Activated naive CD4-positive, alpha-beta T cell treated with Interleukin-2 at 50 U/mL for 16 hours (primary cell): ENCODE measurements around the gene TRABD2A.
"Not testable (repeated sequence)": the region's sequence is repeated elsewhere in the genome, so short reads cannot be mapped to it uniquely, and the experiment has no call there.

Experiments used
- DNase-seq: peaks from one replicate; pipeline ENCODE4 v3.0.0-alpha.2; 2020

The TRABD2A gene

DNA sequence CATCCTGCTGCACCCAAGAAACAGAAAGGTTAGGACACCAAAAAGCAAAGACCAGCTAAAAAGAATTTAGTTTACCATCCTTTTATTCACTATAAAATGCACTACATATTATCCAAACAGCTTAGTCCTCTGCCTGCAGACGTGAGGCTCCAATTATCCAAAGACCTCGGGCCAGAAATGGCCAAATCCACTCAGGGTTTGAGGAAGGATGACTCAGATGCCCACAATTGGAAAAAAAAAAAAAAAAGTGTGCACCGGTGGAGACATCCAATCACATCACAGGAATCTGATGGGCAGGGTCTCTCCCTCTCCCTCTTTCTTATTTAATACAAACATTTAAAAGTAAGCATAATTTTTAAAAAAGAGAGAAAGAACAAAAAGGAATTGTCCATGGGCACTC is 65.7 kb downstream of the TRABD2A start:
- DNase-seq = no peak

DNA sequence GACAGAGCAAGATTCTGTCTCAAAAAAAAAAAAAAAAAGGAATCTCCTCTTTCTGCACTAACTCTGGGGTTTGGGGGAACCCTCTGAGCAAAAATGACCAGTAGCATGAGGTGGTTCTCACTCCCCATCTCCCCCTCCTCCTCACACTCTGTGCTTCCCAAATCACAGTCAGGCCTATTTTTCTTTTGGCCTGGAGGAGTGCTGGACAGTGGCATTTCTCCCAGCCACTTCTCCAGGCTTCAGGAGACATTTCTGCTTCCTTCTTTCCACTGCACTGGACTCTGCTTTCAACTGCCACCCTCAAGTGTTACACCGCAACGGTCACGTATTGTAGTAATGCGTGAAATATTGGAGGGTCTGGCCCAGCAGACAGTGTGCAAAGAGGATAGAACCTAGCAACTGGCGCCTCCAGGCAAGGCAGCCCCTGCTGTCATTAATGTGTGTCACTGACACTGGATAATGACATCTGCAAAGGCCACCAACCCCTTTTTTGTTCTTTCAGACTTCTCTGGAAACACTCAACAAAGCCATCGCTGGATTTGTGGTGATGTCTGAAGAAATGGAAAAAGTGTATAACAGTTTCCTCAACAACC is 68.9 kb downstream of the TRABD2A start:
- no peak for DNase-seq

DNA sequence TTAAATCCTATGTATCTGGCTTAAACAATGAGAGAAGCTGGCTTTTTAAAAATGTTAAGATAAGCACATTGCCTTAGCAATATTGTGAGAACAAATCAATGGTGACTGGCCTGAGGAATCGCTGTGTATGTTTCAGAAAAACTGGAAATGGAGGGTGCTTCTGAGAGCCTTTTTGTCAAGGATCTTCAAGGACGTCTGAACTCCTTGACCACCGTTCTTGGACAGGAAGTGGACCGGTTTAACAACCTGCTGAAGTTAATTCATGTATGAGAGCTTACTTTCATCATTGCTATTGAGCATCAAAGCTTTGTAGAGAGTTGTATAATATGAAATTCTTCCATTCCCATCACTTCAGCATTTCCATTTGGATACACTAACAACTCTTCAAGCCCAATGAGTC is 72.6 kb downstream of the TRABD2A start:
- no peak for DNase-seq

DNA sequence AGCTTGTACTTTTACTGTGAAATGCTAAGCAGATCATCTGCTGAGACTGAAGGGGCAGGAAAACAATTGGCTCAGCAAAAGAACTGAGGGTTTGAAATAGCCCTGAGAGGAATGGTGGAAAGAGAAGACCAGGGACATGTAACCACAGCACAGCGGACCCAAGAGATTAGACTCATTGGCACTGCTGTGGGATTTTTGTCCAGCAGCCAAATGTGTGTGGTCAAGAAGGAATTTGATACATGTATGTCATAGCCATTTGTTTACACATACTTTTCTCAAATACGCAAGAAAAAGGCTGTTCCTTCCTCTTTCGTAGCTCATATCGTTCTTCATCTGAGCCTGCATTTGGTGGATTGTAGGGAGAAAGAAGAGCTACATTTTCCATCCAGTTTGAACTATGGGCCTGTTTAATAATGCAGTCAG is 73.8 kb downstream of the TRABD2A start:
- DNase-seq = no peak

DNA sequence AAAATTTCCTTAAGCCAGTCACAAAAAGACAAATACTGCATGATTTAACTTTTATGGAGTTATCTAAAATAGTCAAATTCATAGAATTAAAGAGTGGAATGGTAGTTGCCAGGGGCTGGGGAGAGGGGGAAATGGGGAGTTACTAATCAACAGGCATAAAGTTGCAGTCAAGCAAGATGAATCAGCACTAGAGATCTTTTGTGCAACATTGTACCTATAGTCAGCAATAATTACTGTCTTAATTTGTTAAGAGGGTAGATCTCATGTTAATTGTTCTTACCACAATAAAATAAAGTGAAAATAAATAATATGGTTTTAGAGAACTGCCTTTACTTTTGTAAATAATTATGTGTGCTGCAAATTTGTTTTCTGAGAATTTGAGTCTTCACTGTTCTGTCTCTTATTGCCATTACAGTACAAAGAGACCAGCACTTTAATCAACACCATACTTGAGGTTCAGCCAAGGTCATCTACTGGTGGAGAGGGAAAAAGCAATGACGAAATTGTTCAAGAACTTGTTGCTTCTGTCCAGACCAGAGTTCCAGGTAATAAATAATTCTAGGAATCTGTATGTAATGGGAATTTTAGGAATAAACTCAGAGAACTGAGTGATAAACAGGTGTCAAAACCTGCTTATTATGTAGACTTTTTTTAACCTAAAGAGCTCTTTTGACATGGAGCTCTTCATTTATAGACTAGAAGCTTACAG is 75.5 kb downstream of the TRABD2A start:
- DNase-seq = no peak

DNA sequence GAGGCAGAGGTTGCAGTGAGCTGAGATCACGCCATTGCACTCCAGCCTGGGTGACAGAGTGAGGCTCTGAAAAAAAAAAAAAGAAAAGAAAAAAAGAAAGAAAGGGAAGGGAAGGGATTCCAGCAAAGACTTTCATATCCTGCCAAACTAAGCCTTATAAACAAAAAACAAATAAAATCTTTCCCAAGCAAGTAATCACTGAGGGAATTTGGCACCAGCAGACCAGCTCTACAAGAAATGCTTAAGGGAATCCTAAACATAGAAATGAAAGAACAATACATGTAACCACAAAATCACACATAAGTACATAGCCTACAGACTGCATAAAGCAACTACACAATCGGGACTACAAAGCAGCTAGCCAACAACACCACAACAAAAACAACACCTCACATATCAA is 79.1 kb downstream of the TRABD2A start:
- DNase-seq = no peak

DNA sequence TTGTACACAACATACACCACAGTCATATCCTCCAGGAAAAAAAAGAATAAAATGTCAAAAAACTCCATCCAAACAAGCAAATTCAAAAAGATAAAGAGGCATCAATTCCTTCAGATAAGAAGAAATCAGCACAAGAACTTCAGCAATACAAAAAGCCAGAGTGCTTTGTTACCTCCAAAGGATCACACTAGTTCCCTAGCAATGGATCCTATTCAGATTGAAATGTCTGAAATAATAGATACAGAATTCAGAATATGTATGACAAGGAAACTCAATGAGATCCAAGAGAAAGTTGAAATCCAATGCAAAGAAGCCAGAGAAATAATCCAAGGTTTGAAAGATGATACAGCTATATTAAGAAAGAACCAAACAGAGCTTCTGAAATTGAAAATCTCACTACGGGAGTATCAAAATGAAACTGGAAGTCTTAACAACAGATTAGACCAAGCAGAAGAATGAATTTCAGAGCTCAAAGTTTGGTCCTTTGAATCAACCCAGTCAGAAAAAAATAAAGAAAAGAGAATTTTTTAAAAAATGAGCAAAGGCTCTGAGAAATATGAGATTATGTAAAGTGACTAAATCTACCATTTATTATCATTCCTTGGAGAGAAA is 80.6 kb downstream of the TRABD2A start:
- no peak for DNase-seq

DNA sequence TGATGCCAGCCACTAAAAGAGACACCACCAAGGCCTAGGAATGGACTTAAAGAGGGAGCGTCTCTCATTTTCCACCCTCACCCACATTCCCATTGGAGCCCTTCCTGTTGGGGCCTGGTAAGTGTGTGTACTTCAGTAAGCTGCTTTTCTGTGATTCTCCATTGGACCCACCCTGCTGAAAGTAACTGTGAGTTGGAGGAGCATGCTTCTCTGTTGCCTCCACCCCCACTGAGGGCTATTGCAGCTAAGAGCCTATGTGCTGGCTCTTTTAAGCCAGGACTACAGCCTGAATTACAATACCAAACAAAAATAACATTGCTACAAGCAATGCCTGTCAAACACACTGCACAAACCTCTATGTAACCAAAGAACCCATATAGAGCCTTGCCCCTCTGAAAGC is 81.1 kb downstream of the TRABD2A start:
- DNase-seq = no peak

DNA sequence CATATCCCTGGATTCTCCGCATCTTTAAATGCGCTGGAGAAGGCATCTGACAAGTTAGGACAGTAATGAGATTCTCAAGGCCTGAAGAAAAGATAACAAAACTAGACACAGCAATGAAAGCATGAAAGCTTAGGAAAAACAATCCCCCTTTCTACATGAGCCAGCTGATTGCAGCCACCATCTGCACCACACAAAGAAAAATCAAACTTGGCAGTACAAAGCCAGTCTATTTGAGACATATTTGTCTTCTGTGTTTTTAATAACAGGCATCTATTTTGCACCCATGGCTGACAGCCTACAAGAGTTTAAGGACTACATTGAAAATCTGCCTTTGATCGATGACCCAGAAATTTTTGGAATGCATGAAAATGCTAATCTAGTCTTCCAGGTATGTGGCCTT is 83.6 kb downstream of the TRABD2A start:
- no peak for DNase-seq

DNA sequence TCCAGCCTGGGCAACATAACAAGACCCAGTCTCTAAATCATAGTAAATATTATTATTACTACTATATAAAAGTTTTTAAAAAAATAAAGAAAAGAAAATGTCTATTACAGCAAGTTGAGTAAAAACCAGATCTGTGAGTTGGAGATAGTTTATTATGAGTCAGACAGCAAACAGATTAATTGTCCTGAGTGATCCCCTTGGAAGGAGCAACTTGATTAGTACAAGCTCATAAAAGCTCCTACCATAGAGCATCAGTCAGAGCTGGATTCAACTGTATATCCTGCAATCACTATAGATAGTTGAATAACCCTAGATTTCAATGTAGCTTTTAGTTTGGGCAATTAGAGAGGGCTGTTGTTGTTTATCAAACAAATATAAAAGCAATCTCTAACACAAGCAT is 84.1 kb downstream of the TRABD2A start:
- DNase-seq = no peak

DNA sequence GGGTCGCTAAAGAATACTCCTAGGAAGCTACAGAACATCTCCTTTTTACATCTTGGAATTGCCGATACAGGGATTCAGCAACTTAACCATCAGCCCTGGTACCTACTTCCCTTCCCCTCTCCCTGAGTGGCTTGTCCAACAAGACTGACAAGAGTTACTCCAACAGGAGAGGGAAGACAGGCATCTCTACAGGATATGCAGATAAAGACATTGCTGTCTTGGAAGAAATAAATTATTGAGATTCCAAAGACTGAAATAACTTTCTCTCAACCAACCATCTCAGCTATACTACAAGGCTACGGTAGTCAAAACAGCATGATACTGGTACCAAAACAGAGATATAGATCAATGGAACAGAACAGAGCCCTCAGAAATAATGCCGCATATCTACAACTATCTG is 87.2 kb downstream of the TRABD2A start:
- no peak for DNase-seq

DNA sequence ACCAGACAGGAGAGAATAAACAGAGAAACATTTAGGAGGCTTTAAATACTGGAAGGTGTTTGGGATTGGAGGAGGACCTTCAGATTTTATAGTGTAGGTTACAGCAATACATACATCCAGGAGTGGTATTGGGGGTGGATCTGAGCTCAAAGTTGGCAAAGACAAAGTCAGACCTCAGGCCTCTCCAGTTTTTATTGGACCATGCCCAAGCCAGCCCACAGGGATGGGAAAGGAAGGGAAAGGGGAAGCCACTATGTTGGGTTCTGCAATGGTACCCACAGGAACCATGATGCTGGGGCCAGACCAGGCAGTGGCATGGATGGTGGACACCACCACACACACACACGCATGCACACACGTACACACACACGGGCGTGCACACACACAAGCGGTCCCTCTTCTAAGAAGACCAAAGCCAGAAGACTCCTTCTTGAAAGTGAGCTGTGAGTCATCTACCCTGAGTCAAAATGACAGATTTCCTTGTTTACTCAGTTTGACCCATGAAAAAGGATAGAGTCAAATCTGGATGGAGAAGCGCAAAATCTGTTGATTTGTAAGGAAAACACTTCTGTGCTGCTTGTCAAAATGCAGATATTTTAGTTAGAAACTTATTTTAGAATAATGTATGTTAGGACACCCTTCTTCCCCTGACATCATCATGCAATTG is 87.9 kb downstream of the TRABD2A start:
- DNase-seq = no peak

DNA sequence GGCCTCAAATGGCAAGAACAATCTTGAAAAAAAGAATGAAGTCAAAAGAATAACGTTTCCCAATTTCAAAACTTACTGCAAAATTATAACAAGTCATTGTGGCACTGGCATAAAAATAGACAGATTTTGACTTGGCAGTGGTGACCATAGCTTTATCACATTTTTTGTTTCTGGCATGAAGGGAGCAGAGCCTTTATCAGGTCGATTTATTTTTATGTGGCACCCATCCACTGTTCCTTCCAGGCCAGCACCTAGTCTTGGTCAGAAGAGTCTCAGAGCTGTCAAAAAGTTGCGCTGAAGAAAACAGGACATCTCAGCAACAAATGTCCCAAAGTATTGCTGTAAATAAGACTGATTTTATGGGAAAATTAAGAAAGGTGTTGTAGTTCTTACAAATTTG is 92.4 kb downstream of the TRABD2A start:
- DNase-seq = no peak

DNA sequence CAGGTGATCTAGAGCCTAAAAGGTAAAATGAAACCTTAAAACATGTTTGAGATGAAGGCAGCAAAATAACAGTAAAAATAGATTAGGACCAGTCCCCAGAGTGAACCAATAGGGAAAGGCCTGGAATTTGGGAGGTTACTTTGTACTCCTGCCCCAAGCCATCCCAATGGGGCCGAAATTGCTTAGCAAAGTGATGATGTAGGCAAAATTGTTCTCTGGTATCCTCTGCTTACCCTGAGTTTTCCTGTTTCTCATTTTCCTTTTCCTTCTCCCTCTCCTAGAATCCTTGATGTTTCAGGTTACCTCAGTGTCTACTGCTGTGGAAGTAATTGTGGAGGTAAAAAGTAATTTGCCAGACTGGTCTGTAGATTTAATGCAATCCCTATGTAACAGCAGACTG is 92.9 kb downstream of the TRABD2A start:
- DNase-seq = no peak

DNA sequence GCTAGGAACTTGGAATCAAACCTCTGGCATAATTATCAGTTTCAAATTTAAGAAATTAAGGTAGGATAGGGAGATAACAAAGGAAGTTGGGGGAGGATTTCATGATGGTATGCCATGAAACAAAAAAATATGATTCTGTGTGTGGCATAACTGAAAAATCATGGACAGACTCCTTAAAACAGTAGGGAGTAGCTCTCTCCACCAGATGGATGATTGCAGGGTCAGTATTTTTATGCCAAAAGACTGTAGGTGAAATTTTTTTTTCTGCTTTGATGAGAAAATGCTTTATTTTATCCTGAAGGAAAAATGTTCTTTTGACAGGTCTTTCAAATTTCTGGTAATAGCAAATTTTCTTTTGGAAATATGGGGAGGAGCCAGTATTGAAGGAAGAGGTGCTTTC is 94.3 kb downstream of the TRABD2A start:
- DNase-seq = no peak

DNA sequence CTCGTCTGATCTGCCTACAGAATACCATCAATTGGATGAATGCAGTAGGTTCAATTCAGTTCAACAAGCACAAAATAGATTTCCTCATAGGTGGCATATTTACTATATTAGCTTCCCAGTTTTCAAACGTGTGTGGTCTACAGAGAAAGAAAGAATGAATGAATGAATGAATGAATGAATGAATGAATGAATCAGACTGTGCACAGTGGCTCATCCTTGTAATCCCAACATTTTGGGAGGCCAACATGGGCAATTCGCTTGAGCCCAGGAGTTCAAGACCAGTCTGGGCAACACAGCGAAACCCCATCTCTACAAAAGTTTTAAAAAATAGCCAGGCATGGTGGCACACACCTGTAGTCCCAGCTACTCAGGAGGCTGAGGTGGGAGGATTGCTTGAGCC is 94.9 kb downstream of the TRABD2A start:
- DNase-seq = no peak

DNA sequence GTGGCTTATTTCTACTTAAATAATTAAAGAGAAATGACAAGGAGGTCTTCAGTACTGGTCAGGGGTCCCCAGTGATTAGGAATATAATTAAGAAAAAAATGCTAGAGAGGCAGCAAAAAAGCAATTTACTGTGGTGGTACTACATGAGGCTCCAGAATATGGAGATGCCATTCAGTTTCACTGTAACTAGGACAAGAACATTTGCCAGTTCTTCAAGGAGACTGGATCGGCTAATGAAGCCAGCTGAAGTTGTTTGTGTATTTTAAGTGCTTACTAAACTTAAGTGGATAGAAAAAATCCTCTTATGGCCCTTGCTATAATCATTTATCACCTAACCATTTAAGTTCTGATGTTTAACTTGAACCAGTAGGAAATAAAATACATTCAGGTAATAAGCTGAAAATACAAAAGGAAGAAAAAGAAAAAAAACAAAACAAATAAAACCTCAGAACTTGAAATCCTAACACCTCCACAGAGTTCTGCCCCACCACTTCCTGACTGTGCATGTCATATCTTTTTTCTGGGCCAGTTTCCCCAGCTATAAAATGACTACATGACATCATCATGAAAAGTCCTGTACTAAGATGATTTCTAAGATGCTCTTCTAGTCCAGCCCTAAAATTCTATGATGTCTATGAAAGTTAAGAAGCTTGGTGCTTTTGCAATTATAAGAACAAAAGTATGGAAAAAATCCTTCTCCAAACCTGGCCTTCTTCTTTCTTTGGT is 98.0 kb downstream of the TRABD2A start:
- peak; percentile 29 for DNase-seq

DNA sequence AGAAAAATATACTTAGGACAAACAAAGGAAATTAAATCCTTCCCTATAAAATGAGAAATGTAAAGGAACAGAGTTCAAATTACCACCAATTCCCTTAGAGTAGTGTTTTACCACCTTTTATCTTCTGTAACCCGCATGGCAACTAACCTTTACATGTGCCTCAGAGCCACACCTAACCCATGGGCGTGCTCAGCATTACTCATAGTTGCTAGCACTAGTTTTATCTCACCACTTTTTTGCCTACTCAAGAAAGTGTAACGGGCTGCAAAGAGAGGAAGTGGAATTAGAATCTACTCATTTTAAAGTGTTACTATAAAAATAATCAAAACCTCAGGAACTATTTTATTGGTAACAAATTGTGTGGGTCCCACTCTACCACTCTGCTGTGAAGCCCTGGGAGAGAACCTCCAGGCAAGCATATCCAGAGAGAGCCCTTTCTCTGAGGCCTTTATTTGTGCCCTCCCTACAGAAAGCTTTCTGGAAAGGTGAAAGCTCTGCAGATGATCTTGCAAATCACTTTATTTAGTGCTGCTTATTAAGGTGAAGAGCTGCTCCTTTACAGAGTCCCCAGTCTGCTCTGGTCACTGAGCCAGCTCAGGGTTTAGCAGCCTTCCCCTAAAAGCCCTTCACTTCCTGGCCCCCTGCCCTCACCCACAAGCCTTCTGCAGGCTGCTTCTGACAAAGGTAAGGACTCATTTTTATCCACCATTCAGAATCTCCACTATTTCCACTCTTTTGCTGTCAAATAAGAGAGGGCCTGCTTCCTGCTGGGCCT is 98.8 kb downstream of the TRABD2A start:
- peak; percentile 70 for DNase-seq

DNA sequence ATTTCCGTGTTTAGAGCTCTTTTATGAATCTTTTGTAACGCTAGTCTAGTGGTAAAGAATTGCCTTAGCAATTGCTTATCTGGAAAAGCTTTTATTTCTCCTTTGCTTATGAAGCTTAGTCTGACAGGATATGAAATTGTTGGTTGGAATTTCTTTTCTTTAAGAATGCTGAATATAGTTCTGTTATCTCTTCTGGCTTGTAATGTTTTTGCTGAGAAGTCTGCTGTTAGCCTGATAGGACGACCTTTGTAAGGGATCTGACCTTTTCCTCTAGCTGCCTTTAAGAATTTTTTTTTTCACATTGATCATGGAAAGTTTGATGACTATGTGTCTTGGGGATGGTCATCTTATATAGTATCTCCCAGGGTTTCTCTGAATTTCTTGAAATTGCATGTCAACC is 101.1 kb downstream of the TRABD2A start:
- DNase-seq = no peak

DNA sequence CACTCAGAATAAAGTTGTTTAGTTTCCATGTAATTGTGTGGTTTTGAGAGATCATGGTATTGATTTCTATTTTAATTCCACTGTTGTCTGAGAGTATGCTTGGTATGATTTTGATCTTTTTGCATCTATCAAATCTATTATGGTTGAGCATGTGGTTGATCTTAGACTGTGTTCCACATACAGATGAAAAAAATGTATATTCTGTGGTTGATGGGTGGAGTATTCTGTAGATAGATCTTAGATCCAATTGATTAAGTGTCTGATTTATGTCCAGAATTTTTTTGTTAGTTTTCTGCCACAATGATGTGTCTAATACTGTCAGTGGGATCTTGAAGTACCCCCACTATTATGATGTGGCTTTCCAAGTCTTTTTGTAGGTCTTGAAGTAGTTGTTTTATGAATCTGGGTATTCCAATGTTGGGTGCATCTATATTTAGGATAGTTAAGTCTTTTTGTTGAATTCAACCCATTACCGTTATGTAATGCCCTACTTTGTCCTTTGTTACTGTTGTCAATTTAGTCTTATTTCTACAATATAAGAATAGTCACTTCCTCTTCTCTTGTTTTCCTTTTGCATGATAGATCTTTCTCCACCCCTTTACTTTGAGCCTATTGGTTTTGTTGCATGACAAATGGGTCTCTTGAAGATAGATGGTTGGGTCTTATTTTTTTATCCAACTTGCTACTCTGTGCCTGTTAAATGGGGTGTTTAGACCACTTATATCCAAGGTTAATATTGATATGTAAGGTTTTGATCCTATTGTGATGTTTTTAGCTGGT is 101.8 kb downstream of the TRABD2A start:
- DNase-seq = no peak

DNA sequence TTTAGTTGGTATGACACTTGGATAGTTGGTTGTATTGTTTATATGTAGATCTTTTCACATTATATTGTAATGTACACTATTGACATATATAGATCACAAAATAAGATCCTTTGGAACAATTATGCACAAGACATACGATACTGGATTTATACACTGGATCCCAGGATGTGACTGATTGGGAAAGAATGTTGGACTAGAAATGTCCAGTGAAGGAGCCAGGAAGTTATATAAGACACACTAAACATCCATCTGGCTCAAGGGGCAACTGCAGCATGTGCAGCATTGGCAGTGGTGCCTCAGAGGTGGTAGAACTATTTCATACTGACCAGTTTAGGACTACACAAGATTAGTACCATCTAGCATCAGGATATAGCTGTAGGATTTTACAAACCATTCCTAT is 104.9 kb downstream of the TRABD2A start:
- DNase-seq = no peak

DNA sequence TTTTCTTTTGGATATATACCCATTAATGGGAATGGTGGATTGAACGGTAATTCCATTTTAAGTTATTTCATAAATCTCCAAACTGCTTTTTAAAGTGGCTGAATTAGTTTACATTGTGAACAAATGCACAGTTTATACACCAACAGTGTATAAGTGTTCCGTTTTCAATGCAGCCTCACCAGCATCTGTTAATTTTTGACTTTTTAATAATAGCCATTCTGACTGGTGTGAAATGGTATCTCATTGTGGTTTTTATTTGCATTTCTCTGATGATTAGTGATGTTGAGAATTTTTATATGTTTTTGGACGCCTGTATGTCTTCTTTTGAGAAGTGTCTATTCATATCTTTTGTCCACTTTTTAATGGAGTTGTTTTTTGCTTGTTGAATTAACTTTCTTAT is 107.3 kb downstream of the TRABD2A start:
- DNase-seq = not testable (repeated sequence)
